HepG2 (cell line): ENCODE data around the gene MVP. TPM values are rescaled to one million over a fixed set of nuclear protein-coding genes. Genes with fewer than 3 reads are reported as not detected.
A peak's percentile ranks its signal among the peaks of the same experiment; 100 is the strongest.

ENCODE experiments used
- CAMTA2 ChIP-seq: sonication (generic); formaldehyde crosslinking; IDR thresholded peaks from 2 replicates; pipeline ENCODE4 v1.4.0; 2020; ENCODE audit warnings: mild to moderate bottlenecking, missing genetic modification reagents, borderline replicate concordance
- DNMT3B ChIP-seq: conservative IDR thresholded peaks from 2 replicates; pipeline ENCODE4 v1.6.1; 2016; ENCODE audit warnings: missing biosample characterization, control low read depth
- FOXA3 ChIP-seq: IDR thresholded peaks from 2 replicates; pipeline ENCODE4 v1.6.1; 2016; ENCODE audit warnings: missing genetic modification reagents, missing compliant biosample characterization
- KDM2A ChIP-seq: sonication (generic); formaldehyde crosslinking; IDR thresholded peaks from 2 replicates; pipeline ENCODE4 v1.4.0; 2020; ENCODE audit warnings: low read depth, missing genetic modification reagents, borderline replicate concordance
- KDM6A ChIP-seq: IDR thresholded peaks from 2 replicates; pipeline ENCODE4 v1.6.1; 2016; ENCODE audit warnings: low read depth
- KLF13 ChIP-seq: sonication (generic); formaldehyde crosslinking; IDR thresholded peaks from 2 replicates; pipeline ENCODE4 v1.4.0; 2020; ENCODE audit warnings: mild to moderate bottlenecking, missing genetic modification reagents
- MED8 ChIP-seq: sonication (generic); formaldehyde crosslinking; IDR thresholded peaks from 2 replicates; pipeline ENCODE4 v1.8.1; 2023; ENCODE audit warnings: mild to moderate bottlenecking, missing genetic modification reagents; ENCODE audit not compliant: insufficient replicate concordance
- NFRKB ChIP-seq: fragments of 450-650 bp; IDR thresholded peaks from 2 replicates; pipeline ENCODE4 v1.6.1; 2017
- NR2F2 ChIP-seq: IDR thresholded peaks from 2 replicates; pipeline ENCODE4 v1.6.1; 2012; ENCODE audit warnings: low read depth, inconsistent platforms, borderline replicate concordance
- polyA plus RNA-seq, 8 experiments: library from polyadenylated mRNA; depleted of rRNA in 3 of 8; stranded (reverse) in 7 of 8; unstranded in 1 of 8; fragments of >200 nt; fragmentation: Illumina TruSeq in 4 of 8; extraction: Trizol in 4 of 8; gene quantifications; 2 replicates each; pipeline versions ENCODE4 v1.2.1 to v1.2.3, GENCODE V29; 2011 to 2016; ENCODE audit warnings: low read depth in 4 of 8, missing spikeins in 1 of 8, mixed read lengths in 1 of 8; ENCODE audit not compliant: insufficient read depth in 1 of 8
- total RNA-seq, 5 experiments: library from RNA; depleted of rRNA; stranded (reverse); fragments of >200 nt; fragmentation: Illumina TruSeq; extraction: Trizol; gene quantifications; 2 replicates each; pipeline ENCODE4 v1.2.3, GENCODE V29; 2016; ENCODE audit warnings: low read depth in 1 of 5
- TF ChIP-seq, protein P1 (sequence below): sonication (generic); formaldehyde crosslinking; IDR thresholded peaks from 2 replicates; pipeline ENCODE4 v1.4.0; 2020; ENCODE audit warnings: missing genetic modification reagents, borderline replicate concordance
- TF ChIP-seq, protein P2 (sequence below), 2 experiments: sonication (generic) in 1 of 2; formaldehyde crosslinking in 1 of 2; IDR thresholded peaks; 2 replicates each; pipeline versions ENCODE4 v1.4.0 to v1.6.1; 2016 to 2020; ENCODE audit warnings: borderline replicate concordance in 1 of 2, low read depth in 1 of 2, mild to moderate bottlenecking in 1 of 2, missing genetic modification reagents in 1 of 2
- TF ChIP-seq, protein P3 (sequence below): sonication (generic); formaldehyde crosslinking; IDR thresholded peaks from 2 replicates; pipeline ENCODE4 v1.5.1; 2020; ENCODE audit warnings: mild to moderate bottlenecking, missing genetic modification reagents, moderate library complexity
- TF ChIP-seq, protein P4 (sequence below): sonication (generic); formaldehyde crosslinking; IDR thresholded peaks from 2 replicates; pipeline ENCODE4 v1.4.0; 2020; ENCODE audit warnings: mild to moderate bottlenecking, missing genetic modification reagents

Gene MVP
- total and polyA plus RNA-seq, 2 of the 13 experiments (the other 11 are each of a cell fraction or from before 2014, with no cell fraction given), result 22.9 to 43.5 TPM

DNA sequence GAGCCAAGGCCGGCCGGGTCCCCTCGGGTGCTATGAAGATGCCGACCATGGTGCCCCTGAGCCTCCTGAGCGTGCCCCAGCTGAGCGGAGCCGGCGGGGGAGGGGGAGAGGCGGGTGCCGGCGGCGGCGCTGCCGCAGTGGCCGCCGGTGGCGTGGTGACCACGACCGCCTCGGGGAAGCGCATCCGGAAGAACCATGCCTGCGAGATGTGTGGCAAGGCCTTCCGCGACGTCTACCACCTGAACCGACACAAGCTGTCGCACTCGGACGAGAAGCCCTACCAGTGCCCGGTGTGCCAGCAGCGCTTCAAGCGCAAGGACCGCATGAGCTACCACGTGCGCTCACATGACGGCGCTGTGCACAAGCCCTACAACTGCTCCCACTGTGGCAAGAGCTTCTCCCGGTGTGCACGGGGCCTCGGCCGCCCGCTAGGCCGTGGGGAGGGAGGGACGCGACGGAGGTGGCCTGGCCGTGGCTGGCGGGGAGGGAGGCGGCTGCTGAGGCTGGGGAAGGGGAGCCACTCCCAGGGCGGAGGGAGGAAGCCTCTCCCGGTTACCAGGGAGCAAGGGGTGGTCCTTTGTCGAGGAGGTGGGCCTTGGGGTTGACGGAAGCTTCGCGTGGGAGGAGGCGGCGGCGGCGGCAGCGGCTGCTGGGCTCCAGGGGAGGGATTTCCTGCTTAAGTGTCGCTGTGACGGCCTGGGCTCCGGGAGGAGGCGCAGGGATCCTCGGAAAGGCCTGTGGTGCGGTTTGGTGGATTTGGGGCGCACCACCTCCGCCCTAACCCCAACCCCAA lies 12.6 kb upstream of the MVP start (continued):
- TF ChIP-seq, protein P1, sequence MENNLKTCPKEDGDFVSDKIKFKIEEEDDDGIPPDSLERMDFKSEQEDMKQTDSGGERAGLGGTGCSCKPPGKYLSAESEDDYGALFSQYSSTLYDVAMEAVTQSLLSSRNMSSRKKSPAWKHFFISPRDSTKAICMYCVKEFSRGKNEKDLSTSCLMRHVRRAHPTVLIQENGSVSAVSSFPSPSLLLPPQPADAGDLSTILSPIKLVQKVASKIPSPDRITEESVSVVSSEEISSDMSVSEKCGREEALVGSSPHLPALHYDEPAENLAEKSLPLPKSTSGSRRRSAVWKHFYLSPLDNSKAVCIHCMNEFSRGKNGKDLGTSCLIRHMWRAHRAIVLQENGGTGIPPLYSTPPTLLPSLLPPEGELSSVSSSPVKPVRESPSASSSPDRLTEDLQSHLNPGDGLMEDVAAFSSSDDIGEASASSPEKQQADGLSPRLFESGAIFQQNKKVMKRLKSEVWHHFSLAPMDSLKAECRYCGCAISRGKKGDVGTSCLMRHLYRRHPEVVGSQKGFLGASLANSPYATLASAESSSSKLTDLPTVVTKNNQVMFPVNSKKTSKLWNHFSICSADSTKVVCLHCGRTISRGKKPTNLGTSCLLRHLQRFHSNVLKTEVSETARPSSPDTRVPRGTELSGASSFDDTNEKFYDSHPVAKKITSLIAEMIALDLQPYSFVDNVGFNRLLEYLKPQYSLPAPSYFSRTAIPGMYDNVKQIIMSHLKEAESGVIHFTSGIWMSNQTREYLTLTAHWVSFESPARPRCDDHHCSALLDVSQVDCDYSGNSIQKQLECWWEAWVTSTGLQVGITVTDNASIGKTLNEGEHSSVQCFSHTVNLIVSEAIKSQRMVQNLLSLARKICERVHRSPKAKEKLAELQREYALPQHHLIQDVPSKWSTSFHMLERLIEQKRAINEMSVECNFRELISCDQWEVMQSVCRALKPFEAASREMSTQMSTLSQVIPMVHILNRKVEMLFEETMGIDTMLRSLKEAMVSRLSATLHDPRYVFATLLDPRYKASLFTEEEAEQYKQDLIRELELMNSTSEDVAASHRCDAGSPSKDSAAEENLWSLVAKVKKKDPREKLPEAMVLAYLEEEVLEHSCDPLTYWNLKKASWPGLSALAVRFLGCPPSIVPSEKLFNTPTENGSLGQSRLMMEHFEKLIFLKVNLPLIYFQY, result no peak
- TF ChIP-seq NFRKB (no peak), NR2F2 (no peak), FOXA3 (CRISPR knock-in tag) (peak; percentile 61), KLF13 (CRISPR knock-in tag) (peak; percentile 88), KDM2A (peak; percentile 99), DNMT3B (peak; percentile 96; the same call in 1 of the 2 replicates), MED8 (CRISPR knock-in tag) (peak; percentile 90), KDM6A (CRISPR knock-in tag) (no peak), CAMTA2 (CRISPR knock-in tag) (peak; percentile 99)
- TF ChIP-seq, protein P2, sequence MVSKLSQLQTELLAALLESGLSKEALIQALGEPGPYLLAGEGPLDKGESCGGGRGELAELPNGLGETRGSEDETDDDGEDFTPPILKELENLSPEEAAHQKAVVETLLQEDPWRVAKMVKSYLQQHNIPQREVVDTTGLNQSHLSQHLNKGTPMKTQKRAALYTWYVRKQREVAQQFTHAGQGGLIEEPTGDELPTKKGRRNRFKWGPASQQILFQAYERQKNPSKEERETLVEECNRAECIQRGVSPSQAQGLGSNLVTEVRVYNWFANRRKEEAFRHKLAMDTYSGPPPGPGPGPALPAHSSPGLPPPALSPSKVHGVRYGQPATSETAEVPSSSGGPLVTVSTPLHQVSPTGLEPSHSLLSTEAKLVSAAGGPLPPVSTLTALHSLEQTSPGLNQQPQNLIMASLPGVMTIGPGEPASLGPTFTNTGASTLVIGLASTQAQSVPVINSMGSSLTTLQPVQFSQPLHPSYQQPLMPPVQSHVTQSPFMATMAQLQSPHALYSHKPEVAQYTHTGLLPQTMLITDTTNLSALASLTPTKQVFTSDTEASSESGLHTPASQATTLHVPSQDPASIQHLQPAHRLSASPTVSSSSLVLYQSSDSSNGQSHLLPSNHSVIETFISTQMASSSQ (IDR thresholded peaks at IDR 0.05; ENCODE audit: low read depth), result no peak
- TF ChIP-seq, protein P2 (CRISPR knock-in tag; IDR thresholded peaks at IDR 0.05; ENCODE audit: borderline replicate concordance), result peak; percentile 90
- TF ChIP-seq, protein P3, sequence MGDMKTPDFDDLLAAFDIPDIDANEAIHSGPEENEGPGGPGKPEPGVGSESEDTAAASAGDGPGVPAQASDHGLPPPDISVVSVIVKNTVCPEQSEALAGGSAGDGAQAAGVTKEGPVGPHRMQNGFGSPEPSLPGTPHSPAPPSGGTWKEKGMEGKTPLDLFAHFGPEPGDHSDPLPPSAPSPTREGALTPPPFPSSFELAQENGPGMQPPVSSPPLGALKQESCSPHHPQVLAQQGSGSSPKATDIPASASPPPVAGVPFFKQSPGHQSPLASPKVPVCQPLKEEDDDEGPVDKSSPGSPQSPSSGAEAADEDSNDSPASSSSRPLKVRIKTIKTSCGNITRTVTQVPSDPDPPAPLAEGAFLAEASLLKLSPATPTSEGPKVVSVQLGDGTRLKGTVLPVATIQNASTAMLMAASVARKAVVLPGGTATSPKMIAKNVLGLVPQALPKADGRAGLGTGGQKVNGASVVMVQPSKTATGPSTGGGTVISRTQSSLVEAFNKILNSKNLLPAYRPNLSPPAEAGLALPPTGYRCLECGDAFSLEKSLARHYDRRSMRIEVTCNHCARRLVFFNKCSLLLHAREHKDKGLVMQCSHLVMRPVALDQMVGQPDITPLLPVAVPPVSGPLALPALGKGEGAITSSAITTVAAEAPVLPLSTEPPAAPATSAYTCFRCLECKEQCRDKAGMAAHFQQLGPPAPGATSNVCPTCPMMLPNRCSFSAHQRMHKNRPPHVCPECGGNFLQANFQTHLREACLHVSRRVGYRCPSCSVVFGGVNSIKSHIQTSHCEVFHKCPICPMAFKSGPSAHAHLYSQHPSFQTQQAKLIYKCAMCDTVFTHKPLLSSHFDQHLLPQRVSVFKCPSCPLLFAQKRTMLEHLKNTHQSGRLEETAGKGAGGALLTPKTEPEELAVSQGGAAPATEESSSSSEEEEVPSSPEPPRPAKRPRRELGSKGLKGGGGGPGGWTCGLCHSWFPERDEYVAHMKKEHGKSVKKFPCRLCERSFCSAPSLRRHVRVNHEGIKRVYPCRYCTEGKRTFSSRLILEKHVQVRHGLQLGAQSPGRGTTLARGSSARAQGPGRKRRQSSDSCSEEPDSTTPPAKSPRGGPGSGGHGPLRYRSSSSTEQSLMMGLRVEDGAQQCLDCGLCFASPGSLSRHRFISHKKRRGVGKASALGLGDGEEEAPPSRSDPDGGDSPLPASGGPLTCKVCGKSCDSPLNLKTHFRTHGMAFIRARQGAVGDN (CRISPR knock-in tag), result peak; percentile 100
- TF ChIP-seq, protein P4, sequence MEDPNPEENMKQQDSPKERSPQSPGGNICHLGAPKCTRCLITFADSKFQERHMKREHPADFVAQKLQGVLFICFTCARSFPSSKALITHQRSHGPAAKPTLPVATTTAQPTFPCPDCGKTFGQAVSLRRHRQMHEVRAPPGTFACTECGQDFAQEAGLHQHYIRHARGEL (CRISPR knock-in tag), result peak; percentile 85; the same call in 1 of the 2 replicates
